IPS-18c (cell line): ENCODE data around the gene GPR152.
"Not testable (repeated sequence)": the region's sequence is repeated elsewhere in the genome, so short reads cannot be mapped to it uniquely, and the experiment has no call there.

Experiments
- H3K4me3 ChIP-seq: 2 replicates; pipeline ENCODE4 v1.7.0; 2013; ENCODE audit warnings: low read depth, mild to moderate bottlenecking, low read length, moderate library complexity; ENCODE audit not compliant: insufficient read depth
- H3K9me3 ChIP-seq: one replicate; pipeline ENCODE4 v1.6.1; 2013; ENCODE audit warnings: mild to moderate bottlenecking, low read length, moderate library complexity; ENCODE audit not compliant: control insufficient read depth, insufficient read depth

Gene GPR152

DNA sequence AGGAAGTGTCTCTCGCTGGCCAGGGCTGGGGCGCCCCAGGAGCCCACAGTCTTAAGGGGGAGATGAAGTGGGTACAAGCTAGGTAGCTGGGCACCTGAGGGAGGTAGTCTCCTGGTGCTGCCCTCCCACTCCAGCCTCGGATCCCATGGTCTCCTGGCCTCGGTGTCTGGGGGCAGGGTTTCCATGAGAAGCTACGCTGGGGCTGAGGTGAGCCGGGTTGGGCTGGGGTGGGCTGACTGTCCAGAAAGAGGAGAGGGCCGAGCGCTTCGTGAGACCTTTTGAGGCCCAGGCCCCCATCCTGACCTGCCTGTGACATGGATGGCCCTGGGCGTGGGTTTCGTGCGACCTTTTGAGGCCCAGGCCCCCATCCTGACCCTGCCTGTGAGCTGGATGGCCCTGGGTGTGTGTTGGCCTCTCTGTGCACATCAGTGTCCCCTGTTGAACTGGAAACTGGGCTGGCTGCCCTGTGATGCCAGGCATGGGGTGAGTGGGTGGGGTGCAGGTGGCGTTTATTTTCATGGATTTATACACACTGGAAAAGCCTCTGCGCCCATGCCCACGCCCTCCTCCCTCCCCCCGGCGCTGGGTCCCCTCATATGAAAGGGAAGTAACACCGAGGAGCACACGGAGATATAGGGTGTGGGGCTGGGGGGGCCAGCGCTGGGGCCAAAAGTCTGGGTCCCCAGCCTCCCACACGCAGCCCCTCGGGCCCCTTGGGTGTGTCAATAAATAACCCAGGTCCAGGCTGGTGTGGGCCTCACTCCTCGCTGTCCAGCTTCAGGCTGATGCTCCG lies 38.9 kb upstream of the GPR152 start:
- Histone ChIP-seq H3K9me3 (no peaks in the 10 kb centered on the region), H3K4me3 (no peak overlapping the region)

DNA sequence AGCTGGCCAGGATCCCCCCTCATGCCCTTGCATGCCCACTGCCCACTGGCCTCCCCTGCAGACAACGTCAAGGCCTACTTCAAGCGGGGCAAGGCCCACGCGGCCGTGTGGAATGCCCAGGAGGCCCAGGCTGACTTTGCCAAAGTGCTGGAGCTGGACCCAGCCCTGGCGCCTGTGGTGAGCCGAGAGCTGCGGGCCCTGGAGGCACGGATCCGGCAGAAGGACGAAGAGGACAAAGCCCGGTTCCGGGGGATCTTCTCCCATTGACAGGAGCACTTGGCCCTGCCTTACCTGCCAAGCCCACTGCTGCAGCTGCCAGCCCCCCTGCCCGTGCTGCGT lies 38.2 kb upstream of the GPR152 start:
- Histone ChIP-seq H3K4me3 (no peak overlapping the region), H3K9me3 (no peaks in the 10 kb centered on the region)

DNA sequence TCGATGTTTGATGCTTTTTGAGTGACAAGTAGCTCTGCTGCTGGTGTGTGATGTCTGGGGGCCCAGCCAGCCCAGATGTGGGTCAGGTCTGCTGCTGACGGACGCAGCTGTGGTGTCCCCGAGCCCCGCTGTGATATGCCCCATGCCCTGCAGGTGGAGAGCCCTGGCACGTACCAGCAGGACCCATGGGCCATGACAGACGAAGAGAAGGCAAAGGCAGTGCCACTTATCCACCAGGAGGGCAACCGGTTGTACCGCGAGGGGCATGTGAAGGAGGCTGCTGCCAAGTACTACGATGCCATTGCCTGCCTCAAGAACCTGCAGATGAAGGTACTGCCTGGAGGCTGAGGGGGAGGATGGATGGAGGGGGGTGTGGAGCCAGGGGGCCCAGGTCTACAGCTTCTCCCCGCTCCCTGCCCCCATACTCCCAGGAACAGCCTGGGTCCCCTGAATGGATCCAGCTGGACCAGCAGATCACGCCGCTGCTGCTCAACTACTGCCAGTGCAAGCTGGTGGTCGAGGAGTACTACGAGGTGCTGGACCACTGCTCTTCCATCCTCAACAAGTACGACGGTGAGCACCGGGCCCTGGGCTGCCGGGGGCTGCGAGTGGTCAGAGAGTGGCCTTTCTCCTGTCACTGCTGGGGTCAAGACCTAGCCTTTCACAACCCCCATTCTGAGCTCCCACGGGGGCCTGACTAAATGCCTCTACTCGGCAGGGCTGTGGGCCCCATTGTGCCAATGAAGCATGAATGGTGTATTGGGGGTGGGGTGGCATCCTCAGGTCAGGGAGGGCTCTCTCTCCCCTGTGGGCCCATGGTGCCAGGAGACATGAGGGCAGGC lies 37.6 kb upstream of the GPR152 start:
- Histone ChIP-seq H3K9me3 (no peaks in the 10 kb centered on the region), H3K4me3 (no peak overlapping the region)

DNA sequence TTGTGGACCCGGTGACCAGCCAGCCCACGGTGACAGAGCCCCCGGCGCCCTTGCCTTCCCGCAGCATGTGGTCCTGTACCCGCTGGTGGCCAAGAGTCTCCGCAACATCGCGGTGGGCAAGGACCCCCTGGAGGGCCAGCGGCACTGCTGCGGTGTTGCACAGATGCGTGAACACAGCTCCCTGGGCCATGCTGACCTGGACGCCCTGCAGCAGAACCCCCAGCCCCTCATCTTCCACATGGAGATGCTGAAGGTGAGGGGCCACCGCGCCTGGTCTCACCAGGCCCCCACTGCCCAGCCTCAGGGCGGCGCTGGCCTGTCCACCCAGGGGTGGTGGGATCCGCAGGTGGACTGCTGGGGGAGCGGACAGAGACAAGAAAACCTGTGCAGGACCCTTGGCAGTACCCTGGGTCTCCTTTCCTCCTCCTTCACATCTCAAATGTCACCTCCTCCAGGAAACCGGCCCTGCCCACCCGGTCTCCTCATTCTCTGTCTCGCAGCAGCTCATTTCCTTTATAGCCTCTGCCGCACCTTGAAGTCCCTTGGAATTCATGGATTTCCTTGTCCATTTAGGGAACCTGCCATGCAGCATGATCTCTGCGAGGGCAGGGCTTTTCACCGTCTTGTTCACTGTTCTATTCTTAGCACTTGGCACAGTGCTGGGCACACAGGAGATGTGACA lies 36.8 kb upstream of the GPR152 start:
- H3K4me3 ChIP-seq: no peak overlapping the region
- no peaks in the 10 kb centered on the region for H3K9me3 ChIP-seq

DNA sequence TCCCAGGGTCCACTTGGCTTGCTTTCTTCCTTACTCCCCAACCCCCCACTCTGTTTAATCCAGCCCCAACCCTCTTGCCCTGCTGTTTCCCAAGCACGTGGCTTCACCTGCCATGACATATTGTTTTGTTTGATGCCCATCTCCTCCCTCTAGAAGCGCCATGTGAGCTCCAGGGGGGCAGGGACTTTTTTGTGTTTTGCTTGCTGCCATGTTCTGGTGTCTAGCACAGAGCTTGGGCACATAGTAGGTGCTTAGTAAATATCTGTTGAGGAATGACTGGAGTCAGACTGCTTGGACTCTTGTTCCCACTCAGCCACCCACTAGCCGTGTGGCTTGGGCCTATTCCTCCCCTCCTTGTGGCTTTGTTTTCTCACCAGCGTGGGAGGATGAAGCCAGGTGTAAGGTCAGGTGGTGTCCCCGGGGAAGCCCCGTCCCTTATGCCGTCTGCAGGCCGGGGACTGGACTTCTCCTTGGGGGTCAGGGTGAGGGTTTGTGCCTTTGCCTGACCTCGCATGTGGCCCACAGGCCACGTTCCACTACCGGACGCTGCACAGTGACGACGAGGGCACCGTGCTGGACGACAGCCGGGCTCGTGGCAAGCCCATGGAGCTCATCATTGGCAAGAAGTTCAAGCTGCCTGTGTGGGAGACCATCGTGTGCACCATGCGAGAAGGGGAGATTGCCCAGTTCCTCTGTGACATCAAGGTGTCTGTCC lies 34.1 kb upstream of the GPR152 start:
- H3K9me3 ChIP-seq: no peaks in the 10 kb centered on the region
- no peak overlapping the region for H3K4me3 ChIP-seq

DNA sequence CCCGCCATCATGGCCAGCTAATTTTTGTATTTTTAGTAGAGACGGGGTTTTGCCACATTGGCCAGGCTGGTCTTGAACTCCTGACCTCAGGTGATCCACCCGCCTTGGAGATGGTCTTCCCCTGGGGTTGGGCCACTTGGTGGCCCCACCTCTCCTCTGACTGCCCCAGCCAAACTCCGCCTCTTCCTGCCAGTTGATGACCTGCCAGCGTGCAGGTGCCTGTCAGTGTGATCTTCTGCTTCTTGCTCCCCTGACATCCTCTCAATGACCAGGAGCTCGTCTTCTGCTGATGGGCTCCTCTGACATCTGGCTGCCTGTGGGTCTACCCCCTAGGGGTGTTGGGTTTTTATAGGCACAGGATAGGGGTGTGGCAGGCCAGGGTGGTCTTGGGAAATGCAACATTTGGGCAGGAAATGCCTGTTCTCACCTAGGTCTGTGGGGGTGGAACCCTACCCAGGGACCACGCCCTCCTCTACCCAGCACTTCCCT lies 33.4 kb upstream of the GPR152 start:
- H3K4me3 ChIP-seq, H3K9me3 ChIP-seq: not testable (repeated sequence)

DNA sequence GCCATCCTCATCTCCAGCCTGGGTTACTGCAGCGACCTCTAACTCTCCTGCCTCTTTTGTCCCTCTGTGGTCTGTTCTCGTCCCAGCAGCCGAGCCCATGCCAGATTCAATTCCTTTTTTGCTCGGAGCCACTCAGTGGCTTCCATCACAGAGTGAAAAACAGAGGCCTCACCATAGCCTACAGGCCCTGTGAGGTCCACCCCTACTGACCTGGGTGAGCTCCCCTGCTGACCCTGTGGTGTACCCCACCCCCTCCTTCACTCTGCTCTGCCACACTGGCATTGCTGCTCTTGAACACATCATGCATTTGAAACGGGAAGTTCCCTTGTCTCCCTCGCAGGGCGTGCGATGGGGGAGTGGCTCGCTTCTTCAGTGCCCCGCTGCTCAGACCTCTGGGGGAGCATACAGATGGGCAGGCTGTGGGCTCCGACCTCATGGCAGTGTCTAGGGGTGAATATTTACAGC lies 32.4 kb upstream of the GPR152 start:
- no peak overlapping the region for H3K4me3 ChIP-seq
- no peaks in the 10 kb centered on the region for H3K9me3 ChIP-seq

DNA sequence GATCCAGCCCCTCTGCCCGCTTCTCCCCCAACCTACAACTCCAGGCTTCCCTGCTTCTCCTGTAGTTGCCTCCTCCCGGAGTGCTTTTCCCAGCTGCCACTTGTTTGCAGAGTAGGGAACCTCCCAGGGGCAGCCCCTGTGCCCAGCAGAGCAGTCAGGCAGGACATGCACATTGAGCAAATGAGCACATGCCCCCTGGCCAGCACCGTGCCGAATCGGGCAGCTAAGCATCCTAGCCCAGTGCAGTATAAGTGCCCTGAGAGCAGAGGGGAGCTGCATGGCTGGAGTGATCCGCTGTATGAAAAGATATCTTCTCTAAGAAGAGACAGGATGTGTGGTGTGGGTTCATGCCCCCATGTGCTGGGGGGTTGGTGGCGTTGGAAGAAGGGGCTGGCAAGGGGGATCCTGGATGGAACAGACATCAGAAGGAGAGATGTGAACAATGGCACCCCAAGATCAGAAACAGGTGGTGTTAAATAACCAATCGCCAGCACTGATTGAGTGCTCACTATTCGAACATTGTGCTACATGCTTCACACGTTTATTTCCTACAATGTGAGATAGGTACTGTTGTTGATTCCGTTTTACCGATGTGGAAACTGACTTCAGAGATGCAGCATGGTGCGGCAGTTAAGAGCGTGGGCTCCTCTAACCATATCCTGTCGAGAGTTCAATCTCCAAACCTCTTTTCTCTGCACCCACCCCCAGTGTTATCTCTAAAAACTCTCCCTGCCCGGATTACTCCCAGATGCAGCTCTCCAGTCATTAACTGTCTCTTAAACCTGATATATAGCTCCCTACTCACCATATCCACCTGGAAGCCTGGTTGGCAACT lies 31.5 kb upstream of the GPR152 start:
- H3K4me3 ChIP-seq: no peak overlapping the region
- H3K9me3 ChIP-seq: no peaks in the 10 kb centered on the region

DNA sequence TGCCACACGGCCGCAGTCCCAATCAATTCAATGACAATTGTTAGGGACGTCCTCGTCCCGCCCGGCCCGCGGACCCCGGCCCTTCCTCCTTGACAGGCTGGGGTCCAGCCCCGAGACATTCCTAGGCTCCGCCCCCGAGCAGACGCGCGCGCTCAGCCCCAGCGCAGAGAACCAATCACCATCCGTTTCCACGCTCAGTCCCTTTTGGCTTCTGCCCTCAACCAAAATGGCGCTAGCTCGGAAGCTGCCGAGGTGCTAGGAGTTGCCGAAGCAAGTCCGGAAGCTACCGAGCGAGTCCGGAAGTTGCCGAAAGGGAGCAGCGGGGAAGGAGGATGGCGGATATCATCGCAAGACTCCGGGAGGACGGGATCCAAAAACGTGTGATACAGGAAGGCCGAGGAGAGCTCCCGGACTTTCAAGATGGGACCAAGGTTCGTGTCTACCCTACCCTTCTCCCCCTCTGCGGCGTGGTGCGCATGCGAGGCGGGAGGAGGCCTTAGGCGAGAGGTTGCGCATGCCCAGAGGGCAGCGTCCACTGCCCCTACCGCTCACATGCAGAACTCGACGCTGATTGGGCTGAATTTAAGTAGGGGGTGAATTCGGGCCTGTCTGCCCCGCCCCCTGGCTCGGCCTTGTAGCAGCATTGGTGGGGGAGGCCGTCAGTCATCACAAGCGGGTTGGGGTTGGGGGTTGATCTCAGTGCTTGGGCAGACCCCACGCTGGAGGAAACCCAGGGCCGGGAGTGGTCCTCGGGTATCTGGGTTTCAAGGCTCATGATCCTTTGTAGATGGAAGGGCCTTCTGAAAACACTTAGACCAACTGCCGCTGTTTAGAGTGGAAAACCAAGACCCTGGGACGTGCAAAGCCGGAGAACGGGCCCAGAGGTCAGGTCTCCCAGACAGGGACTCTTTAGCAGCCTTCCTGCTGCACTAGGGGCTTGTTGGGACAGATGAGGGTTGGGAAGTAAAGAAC lies 30.6 kb upstream of the GPR152 start, which contains the start of gene AIP:
TSS of gene AIP (plus strand) at position 200 of the 972 bp plus-strand sequence. CDS start at position 333, 133 bp downstream.
- Histone ChIP-seq H3K9me3 (no peaks in the 10 kb centered on the region), H3K4me3 (peak within 1 kb of the TSS; percentile 58)

DNA sequence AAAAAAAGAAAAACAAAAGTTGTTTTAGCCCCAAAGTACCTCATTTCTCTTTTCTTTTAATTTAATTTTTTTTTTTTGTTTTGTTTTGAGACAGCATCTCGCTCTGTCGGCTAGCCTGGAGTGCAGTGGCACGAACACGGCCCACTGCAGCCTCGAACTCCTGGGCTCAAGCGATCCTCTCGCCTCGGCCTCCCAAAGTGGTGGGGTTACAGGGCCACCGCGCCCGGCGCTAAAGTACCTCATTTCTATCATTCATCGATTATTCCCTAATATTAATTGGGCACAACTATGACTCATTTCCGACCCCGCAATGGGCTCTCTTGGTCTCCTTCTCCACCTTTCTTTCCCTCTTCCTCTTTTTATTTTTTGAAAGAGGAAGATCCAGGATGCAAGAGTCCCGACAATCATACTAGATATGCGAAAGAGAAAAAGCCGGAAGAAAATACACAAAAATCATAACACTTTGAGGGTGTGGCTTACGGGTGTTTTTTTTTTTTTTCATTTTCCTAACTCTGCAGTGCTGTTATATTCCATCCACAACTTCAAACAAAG lies 29.8 kb upstream of the GPR152 start:
- H3K9me3 ChIP-seq: no peaks in the 10 kb centered on the region
- no peak overlapping the region; the same call in 1 of the 2 replicates for H3K4me3 ChIP-seq

DNA sequence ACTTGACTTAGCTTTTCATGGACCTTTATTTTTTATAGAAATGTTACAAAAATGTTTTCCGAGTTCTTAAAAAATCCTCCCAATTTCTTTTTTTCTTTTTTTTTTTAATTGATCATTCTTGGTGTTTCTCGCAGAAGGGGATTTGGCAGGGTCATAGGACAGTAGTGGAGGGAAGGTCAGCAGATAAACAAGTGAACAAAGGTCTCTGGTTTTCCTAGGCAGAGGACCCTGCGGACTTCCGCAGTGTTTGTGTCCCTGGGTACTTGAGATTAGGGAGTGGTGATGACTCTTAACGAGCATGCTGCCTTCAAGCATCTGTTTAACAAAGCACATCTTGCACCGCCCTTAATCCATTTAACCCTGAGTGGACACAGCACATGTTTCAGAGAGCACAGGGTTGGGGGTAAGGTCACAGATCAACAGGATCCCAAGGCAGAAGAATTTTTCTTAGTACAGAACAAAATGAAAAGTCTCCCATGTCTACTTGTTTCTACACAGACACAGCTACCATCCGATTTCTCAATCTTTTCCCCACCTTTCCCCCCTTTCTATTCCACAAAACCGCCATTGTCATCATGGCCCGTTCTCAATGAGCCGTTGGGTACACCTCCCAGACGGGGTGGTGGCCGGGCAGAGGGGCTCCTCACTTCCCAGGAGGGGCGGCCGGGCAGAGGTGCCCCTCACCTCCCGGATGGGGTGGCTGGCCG lies 25.0 kb upstream of the GPR152 start:
- not testable (repeated sequence) for H3K9me3 ChIP-seq, H3K4me3 ChIP-seq

DNA sequence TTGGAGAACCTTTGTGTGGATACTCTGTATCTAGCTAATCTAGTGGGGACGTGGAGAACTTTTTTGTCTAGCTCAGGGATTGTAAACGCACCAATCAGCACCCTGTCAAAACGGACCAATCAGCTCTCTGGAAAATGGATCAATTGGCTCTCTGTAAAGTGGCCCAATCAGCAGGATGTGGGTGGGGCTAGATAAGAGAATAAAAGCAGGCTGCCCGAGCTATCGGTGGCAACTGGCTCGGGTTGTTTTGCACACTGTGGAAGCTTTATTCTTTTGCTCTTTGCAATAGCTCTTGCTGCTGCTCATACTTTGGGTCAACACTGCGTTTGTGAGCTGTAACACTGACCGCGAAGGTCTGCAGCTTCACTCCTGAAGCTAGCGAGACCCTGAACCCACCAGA lies 24.2 kb upstream of the GPR152 start:
- H3K9me3 ChIP-seq, H3K4me3 ChIP-seq: not testable (repeated sequence)

DNA sequence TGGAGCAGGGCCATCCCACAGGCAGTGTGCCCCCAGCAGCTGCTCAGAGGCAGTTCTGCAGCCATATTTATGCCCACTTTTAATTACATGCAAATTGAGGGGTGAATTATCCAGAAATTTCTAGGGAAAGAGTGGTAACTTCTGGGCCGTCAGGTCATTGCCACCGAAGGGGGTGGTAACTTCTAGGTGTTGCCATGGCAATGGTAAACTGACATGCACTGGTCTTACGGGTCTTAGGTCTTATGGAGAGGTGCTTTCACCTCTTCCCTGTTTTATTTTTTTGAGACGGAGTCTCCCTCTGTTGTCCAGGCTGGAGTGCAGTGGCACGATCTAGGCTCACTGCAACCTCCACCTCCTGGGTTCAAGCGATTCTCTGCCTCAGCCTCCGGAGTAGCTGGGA lies 20.4 kb upstream of the GPR152 start:
- no peaks in the 10 kb centered on the region for H3K9me3 ChIP-seq
- H3K4me3 ChIP-seq: no peak overlapping the region

DNA sequence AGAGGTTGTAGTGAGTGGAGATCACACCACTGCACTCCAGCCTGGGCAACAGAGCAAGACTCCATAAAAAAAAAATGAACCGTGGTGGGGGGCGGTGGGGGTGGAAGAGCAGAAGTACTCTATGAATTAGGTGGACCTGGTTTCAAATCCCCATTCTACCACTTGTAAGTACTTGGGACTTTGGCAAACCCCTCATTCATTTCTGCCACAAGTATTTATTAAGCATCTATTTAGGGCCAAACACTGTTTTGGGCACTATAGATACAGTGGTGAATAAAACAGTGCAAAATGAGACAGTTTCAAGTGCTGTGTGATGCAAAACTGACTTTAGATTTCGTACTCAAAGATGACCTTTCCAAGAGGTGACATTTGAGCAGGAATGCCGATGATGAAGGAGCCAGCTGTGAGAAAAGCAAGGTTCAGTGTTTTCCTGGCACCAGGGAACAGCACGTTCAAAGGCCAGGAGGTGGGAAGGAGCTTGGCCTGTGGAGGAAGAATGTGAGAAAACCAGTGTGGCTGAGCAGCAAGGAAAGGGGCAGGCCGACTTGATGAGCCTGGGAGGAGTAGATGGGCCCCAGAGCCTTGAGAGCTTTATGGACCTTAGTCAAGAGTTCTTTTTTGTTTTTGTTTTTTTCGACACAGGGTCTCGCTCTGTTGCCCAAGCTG lies 17.9 kb upstream of the GPR152 start:
- Histone ChIP-seq H3K4me3 (no peak overlapping the region), H3K9me3 (no peaks in the 10 kb centered on the region)
